Measurements from ENCODE around the gene GRHL1.

Gene GRHL1

DNA sequence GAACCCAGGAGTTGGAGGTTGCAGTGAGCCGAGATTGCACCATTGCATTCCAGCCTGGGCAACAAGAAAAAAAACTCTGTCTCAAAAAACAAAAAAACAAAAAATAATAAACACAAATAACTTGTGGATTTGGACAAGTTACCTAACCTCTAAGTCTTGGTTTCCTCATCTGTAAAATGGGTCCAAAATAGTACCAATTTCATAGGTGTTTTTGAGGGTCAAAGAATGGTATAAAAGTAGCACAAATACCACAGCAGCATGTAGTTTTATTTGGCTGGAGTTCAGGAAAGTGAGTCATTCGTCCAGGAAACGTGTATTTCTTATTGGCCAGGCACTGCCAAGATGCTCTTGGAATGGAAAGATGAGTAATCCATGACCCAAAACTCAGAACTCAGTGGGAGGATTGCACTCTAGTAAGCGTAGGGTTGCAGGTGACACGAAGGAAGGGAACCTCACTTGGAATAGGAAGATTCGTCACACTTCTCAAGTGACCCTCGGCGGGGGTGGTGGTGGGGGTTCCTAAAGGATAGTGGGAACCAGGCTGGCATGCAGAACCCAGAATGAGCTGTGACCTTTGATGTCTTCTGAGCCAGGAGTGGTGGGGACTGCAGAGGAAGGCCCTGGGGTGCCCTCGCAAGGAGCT, 24.4 kb downstream of the GRHL1 start:
- H3K4me3 ChIP-seq (ENCODE audit: low read depth, low read length): no peak overlapping the region
- TF ChIP-seq CTCF (conservative IDR thresholded peaks at IDR 0.05; ENCODE audit: low read depth, low read length): no peak
- peak; percentile 97 for DNase-seq (ENCODE audit: low read depth)

GRCh38 chr2:9979977-9980376, 28.5 kb downstream of the GRHL1 start:
- TF ChIP-seq CTCF (conservative IDR thresholded peaks at IDR 0.05; ENCODE audit: low read depth, low read length): no peak
- DNase-seq (ENCODE audit: low read depth): no peak
- H3K4me3 ChIP-seq (ENCODE audit: low read depth, low read length): no peak overlapping the region

GRCh38 chr2:9980520-9980919, 29.0 kb downstream of the GRHL1 start:
- TF ChIP-seq CTCF (conservative IDR thresholded peaks at IDR 0.05; ENCODE audit: low read depth, low read length): no peak
- no peak for DNase-seq (ENCODE audit: low read depth)
- H3K4me3 ChIP-seq (ENCODE audit: low read depth, low read length): no peak overlapping the region

DNA sequence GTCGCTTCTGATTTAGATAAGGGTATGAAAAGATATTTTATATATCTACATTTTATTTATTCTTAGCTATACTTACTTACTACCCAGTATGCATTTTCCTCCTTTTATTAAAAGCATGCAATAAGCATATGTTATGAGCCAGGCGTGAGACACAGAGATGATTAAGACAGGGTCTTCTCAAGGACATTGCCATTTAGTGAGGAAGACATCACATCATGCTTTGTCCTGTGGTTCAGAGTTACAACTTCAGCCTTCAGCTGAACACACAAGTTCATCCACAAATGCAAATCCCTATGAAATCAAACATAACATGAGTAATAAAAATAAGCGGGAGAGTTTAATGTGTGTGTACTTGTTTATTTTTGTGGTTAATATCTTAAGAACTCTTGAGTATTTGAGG, 30.2 kb downstream of the GRHL1 start:
- no peak for DNase-seq (ENCODE audit: low read depth)
- TF ChIP-seq CTCF (conservative IDR thresholded peaks at IDR 0.05; ENCODE audit: low read depth, low read length): no peak

GRCh38 chr2:9982248-9982647, 30.8 kb downstream of the GRHL1 start:
- peak; percentile 62 for DNase-seq (ENCODE audit: low read depth)
- H3K4me3 ChIP-seq (ENCODE audit: low read depth, low read length): no peak overlapping the region
- TF ChIP-seq CTCF (conservative IDR thresholded peaks at IDR 0.05; ENCODE audit: low read depth, low read length): no peak

More for the DNA sequence above, 30.2 kb downstream of the GRHL1 start:
- H3K4me3 ChIP-seq (ENCODE audit: low read depth, low read length): no peak overlapping the region

- DNase-seq (ENCODE audit: low read depth): no peak
- no peak overlapping the region for H3K4me3 ChIP-seq (ENCODE audit: low read depth, low read length)
- TF ChIP-seq CTCF (conservative IDR thresholded peaks at IDR 0.05; ENCODE audit: low read depth, low read length): no peak
These were observed 31.4 kb downstream of the GRHL1 start for GRCh38 chr2:9982891-9983290.

Measured in choroid plexus epithelial cell (primary cell).